NCI-H82 (cell line): Measurements from ENCODE around the gene CR1.
A peak's percentile ranks its signal among the peaks of the same experiment; 100 is the strongest.

Experiments used
- DNase-seq: peaks from one replicate; lab custom pipeline; 2025; lab: John Stamatoyannopoulos, UW

CR1 gene

GRCh38 chr1:207495801-207496792 is at the start of gene CR1:
CR1 (plus strand) TSS chr1:207496157; CDS start chr1:207496268, 111 bp downstream.
- DNase-seq, result peak; percentile 21

GRCh38 chr1:207453710-207454045 is 42.3 kb upstream of the CR1 start:
- no peak for DNase-seq

- DNase-seq, result peak; percentile 24
Measured at GRCh38 chr1:207454046-207454964, 41.7 kb upstream of the CR1 start, which contains the start of gene CR2. CR2 (plus strand) TSS chr1:207454328; CDS start chr1:207454419, 91 bp downstream.

GRCh38 chr1:207455183-207455754 is 40.7 kb upstream of the CR1 start:
- DNase-seq, result no peak

DNA sequence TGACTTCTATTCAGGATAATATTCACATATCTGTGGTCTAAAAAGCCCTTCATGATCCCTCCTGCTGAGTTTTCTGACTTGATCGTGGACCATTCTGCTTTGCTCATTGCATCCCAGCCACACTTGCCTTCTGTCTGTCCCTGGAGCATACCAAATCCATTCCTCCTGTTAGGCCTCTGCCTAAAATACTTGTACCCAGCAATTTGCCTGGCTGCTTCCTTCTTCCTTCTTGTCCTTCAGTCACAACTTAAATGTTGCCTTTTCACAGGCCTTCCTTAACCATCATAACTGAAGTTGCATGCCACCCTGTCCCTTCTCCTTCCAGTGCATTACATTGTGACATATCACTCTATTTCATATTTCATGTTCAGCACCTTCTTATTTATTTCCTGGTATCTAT is 37.5 kb upstream of the CR1 start:
- no peak for DNase-seq

DNA sequence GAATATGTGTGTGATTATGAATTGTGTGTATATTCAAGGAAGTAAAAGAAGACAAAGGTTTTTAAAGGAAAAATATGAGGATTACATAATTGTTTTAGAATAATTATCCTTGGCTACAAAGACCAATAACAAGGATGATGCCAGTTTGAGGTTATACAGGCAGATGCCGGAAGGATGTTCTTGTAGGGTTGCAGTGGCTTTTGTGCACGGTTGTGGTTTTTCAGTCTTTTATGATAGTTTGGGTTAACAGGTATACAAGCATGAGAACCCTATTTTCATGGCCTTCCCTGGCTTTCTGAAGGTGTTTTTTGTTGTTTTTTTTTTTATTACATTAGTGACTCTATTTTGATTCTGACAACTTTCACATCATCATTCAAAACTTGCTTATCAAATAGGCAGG is 36.9 kb upstream of the CR1 start:
- DNase-seq, result no peak

GRCh38 chr1:207461649-207462048 is 34.3 kb upstream of the CR1 start:
- DNase-seq, result no peak

DNA sequence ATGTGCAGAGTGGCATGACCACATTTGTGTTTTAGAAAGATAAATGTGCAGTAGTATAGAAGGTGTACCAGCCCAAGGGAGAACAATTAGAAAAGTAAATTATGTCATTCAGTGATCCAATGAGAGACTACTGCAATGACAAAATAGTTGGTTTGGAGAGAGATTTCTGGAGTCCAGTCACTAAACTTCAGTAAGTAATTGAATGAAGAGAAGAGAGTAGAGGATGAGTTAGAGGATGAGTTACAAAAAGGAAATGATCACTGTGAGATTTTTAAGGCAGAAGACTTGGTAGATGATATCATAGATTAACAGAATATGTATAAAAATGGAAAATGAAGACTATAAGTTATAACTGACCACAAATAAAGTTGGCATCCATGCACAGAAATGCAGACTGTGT is 33.4 kb upstream of the CR1 start:
- DNase-seq, result no peak

- no peak for DNase-seq
Measured at GRCh38 chr1:207463021-207463420, 32.9 kb upstream of the CR1 start.

DNA sequence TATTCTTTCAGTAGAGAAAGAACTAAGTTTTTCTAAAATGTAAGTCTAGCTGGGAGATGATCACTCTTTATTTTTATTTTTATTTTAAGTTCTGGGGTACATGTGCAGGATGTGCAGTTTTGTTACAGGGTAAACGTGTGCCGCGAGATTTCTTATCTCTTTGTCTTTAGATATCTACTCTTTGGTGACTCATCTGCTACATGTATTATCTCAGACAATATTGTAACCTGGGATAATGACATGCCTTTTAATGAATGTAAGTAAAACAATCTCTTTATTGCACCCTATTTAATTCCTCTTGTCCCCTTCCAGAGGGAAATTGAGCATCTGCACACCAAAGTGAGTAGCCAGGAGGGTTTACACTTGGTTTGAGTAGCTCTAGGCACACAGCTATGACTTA is 32.4 kb upstream of the CR1 start:
- no peak for DNase-seq

GRCh38 chr1:207470927-207471326 is 25.0 kb upstream of the CR1 start:
- DNase-seq, result no peak

DNA sequence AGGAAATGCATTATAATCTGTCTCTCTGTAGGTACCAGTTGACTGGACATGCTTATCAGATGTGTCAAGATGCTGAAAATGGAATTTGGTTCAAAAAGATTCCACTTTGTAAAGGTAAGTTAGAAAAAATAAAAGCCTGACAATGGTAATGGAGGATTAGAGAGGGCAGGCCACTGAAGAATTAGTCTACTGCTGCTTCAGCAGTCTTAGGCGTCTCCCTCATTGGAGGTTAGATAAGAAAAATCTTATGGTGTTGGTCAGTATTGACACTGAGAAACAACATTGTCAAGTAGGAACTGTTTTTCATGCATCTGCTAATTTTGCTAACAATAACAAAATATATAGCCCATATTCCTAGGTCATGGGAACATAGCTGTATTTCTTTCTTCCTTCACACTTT is 21.7 kb upstream of the CR1 start:
- DNase-seq, result no peak

DNA sequence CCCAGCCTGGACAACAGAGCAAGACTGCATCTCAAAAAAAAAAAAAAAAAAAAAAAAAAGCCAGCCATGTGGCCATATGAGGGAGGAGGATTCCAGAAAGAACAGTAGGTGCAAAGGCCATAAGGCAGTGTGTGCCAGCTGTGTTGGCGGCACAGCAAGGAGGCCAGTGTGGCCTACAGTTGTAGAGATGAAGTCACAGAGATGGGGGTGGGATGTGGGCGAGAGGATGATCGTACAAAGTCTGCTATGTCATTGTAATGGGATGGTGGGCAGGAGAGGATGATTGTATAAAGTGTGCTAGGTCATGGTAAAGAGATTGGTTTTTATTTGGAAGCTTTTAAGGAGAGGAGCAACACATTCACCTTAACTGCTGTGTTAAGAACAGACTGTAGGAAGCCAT is 9.8 kb upstream of the CR1 start:
- no peak for DNase-seq

- no peak for DNase-seq
Measured at GRCh38 chr1:207487636-207488035, 8.3 kb upstream of the CR1 start.

DNA sequence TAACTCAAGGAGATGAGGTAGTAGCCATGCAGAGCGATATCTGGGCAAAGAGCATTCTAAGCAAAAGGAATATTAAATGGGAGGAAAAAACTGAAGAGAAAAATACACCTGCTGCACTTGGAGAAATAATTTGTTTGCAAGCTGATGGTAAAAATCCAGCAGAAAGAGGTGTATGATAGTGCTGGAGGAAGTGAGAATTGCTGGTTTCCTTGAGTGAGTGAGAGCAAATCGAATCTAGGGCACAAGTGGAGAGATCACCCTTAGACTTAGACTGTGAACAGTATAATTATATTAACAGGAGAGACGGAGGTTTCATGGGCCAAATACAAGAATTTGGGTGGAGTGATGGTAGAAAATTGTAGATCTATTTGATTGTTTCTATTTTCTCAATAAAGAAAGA is 2.7 kb upstream of the CR1 start:
- no peak for DNase-seq

DNA sequence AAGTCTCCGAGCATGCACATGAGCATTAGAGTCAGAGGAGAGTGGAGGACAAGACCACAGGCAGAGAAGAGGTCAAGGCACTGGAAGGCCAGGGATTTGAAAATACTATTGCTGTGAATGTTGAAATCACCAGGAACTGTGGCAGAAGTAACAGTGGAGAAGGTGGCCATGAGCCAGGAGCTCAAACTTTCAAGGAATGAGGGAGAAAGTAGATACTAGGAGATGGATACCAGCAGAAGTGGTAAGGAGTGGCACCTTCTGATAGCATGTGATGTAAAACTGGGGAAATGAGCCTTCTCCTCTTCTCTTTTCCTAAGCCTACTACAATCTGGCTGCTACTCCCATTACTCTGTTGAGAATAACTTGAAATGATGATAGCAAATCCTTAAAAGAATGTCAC is 1.8 kb upstream of the CR1 start:
- no peak for DNase-seq

GRCh38 chr1:207495281-207495680 is 676 bp upstream of the CR1 start:
- DNase-seq, result peak; percentile 16

DNA sequence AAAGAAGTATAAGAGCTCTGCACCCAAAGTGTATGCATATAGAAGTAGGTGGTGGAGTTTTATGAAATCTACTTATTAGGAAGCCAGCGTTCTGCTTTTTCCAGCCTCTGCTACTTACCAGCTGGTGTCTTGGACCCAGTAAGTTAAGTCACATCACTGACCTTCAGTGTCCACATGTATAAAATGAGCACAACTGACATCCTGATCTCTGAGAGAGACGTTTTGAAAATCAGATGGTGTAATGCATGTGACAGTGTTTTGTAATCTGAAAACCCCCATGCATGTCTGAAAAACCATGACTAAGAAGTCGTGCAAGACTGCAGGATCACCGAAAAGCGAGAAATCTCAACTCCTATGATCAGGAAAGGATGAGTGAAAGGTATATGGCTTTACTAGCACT is 2.0 kb downstream of the CR1 start:
- no peak for DNase-seq

GRCh38 chr1:207499573-207499972 is 3.6 kb downstream of the CR1 start:
- DNase-seq, result peak; percentile 82

DNA sequence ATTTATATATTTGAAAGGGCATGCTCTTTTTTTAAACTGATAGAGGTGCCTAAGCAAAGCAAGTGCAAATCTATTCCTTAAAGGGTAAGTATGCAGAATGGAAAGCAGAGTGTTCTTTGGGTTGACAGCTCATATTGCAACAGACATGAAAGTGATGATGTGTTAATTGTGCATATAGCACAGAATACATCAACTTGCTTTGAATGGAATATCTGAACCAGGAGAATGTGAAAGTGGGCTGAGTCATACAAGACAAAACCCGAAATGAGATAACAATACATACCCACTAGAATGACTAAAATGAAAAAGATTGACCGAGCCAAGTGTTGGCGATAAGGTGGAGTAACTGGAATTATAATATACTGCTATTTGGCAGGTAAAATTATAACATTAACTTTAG is 4.3 kb downstream of the CR1 start:
- no peak for DNase-seq

DNA sequence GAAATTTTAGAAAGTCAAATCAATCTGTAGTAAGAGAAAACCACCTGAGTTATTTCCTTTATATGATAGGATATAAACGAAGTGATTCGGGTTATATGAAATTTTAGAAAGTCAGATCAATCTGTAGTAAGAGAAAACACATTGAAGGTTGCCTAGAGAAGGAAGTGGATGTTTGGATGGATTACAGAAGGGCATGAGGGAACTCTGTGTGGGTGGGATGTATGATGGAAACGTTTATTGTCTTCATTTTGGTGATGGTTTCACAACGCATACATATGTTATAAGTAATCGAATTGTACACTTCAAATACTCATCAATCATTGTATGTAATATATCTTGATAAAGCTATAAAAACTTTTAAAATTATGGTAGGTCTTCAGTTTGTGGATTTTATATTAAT is 5.1 kb downstream of the CR1 start:
- DNase-seq, result no peak

DNA sequence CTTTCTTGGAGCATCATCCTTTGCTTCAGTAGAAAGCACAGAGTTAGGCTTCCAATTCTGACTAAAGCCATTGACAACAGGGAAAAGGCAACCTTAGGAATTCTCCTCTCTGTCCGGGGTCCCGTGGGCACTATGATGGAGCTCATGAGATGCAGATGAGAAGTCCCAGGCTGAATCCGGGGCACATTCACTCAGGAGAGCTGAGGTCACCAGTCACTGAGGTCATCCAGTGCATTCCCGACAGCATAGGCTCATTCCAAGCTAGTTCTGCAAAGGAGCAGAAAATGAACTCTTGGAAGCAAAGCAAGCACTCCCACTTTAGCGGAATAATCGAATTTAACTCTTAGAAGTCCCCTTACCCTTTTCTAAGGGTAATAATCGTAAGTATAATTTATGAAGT is 6.8 kb downstream of the CR1 start:
- DNase-seq, result no peak
